SJCRH30 (cell line): ENCODE results near the gene ZBTB40. TPM values are rescaled to one million over a fixed set of nuclear protein-coding genes. Genes with fewer than 3 reads are reported as not detected.

Source experiments
- DNase-seq, 2 experiments: peaks; one replicate each; pipeline ENCODE4 v3.0.0-alpha.2; 2015 to 2020
- H3K27ac ChIP-seq: fragments of 250-450 bp; sonication (Bioruptor Pico); 2 replicates; pipeline ENCODE4 v1.5.1; 2020; ENCODE audit warnings: mild to moderate bottlenecking, moderate library complexity
- H3K27me3 ChIP-seq: fragments of 250-450 bp; sonication (Bioruptor Pico); 2 replicates; pipeline ENCODE4 v1.5.1; 2020; ENCODE audit warnings: mild to moderate bottlenecking, moderate library complexity
- H3K36me3 ChIP-seq: fragments of 250-450 bp; sonication (Bioruptor Pico); 2 replicates; pipeline ENCODE4 v1.5.1; 2020; ENCODE audit warnings: mild to moderate bottlenecking, moderate library complexity
- H3K4me1 ChIP-seq: fragments of 250-450 bp; sonication (Bioruptor Pico); 2 replicates; pipeline ENCODE4 v1.5.1; 2020; ENCODE audit warnings: mild to moderate bottlenecking, moderate library complexity
- H3K4me3 ChIP-seq: fragments of 250-450 bp; sonication (Bioruptor Pico); 2 replicates; pipeline ENCODE4 v1.5.1; 2020; ENCODE audit warnings: mild to moderate bottlenecking, moderate library complexity
- H3K9me3 ChIP-seq: fragments of 250-450 bp; sonication (Bioruptor Pico); replicated peaks from 2 replicates; pipeline ENCODE4 v1.5.1; 2020; ENCODE audit warnings: mild to moderate bottlenecking, moderate library complexity
- total RNA-seq: library from RNA; depleted of rRNA; stranded (reverse); fragments of >200 nt; shearing (Covaris generic); gene quantifications from 2 replicates; pipeline ENCODE4 v1.2.3, GENCODE V29; 2014

ZBTB40 gene
- total RNA-seq, 1 experiment from 2014 or later, result 20.6 TPM

DNA sequence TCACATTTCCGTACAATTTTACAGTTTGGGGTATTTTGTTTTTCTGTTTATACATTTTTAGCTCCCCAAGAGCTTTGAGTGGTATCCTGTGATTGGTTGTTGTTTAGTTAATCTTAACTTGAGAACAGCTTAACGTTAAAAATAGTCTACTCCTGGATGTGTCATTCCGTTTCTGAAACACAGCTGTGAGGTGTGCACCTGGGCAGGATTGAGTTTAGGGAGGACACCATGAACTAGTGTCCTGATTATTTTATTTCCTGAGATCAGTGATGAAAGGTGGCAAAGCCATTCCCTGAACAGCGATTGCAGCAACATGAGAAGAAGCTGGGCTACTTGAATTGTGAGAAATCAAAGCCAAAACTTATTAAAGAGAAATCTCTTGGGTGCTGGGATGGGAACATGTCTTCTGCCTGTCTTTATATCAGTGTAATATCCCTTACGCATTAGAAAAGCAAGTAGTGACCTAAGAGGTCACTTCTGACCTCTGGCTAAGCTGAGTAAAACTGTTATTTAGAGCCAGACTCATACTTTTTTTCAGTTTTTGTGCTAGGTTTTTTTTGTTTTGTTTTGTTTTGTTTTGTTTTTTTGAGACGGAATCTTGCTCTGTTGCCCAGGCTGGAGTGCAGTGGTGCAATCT, 43.4 kb downstream of the ZBTB40 start:
- Histone ChIP-seq H3K27ac (no peak overlapping the region), H3K27me3 (no peaks in the 10 kb centered on the region), H3K36me3 (peaks cover 4% of the 10 kb centered on the region; the same call in 1 of the 2 replicates), H3K4me3 (no peak overlapping the region), H3K4me1 (peaks cover 13% of the 10 kb centered on the region), H3K9me3 (no peaks in the 10 kb centered on the region)
- DNase-seq, result no peak

DNA sequence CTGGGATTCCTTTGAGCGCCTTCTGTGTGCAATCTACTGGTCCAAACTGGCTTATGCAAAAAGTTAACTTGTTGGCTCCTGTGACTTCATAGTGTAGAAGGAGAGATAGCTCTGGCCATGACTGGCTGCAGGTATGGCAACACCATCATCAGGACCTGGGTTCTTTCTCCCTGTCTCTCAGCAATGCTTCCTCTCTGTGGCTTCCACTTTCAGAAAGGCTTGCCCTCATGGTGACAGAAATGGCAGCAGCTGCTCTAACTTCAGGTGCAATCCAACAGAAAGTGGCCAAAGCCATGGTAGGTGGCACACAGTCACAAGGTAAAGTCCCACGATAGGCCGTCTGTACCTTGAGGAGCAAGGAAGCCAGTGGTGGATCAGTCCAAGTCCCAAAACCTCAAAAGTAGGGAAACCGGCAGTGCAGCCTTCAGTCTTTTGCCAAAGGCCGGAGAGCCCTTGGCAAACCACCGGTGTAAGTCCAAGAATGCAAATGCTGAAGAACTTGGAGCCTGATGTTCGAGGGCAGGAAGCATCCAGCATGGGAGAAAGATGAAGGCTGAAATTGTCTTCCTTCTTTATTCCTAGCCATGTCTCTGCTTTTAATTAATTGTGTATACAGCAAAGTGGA, 45.0 kb downstream of the ZBTB40 start:
- no peak overlapping the region for H3K4me3 ChIP-seq
- peaks cover 4% of the 10 kb centered on the region; the same call in 1 of the 2 replicates for H3K36me3 ChIP-seq
- H3K9me3 ChIP-seq, result no peaks in the 10 kb centered on the region
- H3K27me3 ChIP-seq, result no peaks in the 10 kb centered on the region
- H3K27ac ChIP-seq, result no peak overlapping the region
- no peak for DNase-seq
- H3K4me1 ChIP-seq, result peaks cover 27% of the 10 kb centered on the region

DNA sequence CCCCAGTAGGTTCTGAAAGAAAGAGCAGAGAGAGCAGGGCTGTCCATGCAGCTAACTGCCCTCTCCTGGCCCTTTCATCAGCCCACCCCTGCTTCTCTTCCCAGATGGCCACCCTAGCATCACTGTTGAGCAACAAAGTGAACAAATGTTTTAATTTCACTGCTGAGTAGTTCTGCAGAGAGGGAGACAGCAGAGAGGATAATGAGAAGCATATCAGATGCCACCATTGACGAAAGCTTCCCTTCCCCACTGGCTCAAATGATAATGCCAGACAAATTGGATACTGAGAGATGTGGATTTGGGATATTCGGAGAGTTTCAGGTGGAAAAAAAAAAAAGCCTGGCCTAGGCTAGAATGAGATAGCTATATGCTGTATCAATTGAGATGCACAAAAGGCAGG, 46.8 kb downstream of the ZBTB40 start:
- Histone ChIP-seq H3K27ac (no peak overlapping the region), H3K9me3 (no peaks in the 10 kb centered on the region)

DNA sequence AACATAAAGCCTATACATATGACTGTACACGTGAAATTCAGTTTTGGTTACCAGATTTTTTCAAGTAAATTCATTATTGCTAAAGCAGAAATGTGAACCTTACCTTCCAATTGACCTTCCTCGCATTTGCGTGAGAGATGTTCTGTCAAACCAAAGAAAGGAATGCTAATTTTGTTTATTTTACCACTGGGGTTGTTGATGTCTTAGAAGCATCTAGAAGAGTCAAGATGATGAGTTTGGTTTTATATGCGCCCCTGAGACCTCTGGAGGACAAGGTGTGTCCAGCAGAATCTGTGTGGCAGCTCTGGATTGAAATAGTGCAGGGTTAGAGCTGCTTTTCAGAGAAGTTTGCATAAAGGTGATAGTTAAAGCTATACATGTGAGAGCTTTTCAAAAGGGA, 48.4 kb downstream of the ZBTB40 start:
- Histone ChIP-seq H3K27me3 (no peaks in the 10 kb centered on the region), H3K27ac (no peak overlapping the region; the same call in 1 of the 2 replicates), H3K4me3 (no peak overlapping the region), H3K36me3 (no peaks in the 10 kb centered on the region), H3K4me1 (peaks cover 36% of the 10 kb centered on the region), H3K9me3 (no peaks in the 10 kb centered on the region)
- no peak for DNase-seq

More for the DNA sequence above, 46.8 kb downstream of the ZBTB40 start:
- Histone ChIP-seq H3K4me3 (no peak overlapping the region), H3K36me3 (0 out of 2 replicates have a peak, but pooled peaks cover under 1% of the 10 kb centered on the region), H3K27me3 (no peaks in the 10 kb centered on the region), H3K4me1 (peaks cover 27% of the 10 kb centered on the region)
- no peak for DNase-seq

DNA sequence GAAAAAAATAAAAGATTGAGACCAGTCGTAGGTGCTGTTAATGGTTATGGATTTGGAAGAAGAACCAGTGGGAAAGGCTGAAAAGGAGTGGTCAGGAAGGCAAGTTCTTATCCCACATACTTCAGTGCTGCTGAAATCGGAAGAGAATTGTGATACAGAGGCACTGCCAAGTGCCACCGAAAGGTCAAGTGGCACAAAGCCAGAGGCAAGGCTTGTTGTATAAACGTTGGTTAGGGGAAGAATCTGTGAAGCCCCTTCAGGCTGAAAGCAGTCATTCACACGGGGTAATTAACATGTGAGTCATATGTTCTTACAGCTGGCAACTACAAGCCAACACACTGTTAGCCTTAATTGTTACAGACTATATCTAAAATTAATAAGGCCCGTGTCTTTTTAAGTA, 48.8 kb downstream of the ZBTB40 start:
- H3K27ac ChIP-seq, result peak overlapping the region; percentile 28
- DNase-seq, result peak; percentile 91 to 95
- no peaks in the 10 kb centered on the region for H3K36me3 ChIP-seq
- no peaks in the 10 kb centered on the region for H3K27me3 ChIP-seq
- H3K9me3 ChIP-seq, result no peaks in the 10 kb centered on the region
- H3K4me1 ChIP-seq, result peaks cover 36% of the 10 kb centered on the region
- H3K4me3 ChIP-seq, result no peak overlapping the region

DNA sequence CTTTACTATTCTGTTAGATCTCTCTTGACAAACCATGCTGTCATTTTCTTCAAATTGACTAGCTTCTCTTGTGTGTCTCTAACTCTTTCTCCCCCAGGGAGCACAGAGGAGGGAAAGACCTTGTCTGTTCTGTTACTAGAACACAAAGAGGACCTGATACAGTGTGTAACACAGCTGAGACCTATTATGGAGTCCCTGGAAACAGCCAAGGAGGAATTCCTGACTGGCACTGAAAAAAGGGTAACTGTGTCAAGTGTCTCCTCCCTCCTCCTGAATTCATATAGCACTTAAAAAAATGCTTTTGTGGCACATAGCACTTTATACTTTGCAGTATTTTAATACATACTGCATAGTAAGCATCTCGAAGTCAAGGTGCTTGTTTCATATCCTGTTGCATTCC, 50.6 kb downstream of the ZBTB40 start:
- Histone ChIP-seq H3K36me3 (peaks cover 6% of the 10 kb centered on the region), H3K4me1 (peaks cover 36% of the 10 kb centered on the region), H3K4me3 (no peak overlapping the region)

DNA sequence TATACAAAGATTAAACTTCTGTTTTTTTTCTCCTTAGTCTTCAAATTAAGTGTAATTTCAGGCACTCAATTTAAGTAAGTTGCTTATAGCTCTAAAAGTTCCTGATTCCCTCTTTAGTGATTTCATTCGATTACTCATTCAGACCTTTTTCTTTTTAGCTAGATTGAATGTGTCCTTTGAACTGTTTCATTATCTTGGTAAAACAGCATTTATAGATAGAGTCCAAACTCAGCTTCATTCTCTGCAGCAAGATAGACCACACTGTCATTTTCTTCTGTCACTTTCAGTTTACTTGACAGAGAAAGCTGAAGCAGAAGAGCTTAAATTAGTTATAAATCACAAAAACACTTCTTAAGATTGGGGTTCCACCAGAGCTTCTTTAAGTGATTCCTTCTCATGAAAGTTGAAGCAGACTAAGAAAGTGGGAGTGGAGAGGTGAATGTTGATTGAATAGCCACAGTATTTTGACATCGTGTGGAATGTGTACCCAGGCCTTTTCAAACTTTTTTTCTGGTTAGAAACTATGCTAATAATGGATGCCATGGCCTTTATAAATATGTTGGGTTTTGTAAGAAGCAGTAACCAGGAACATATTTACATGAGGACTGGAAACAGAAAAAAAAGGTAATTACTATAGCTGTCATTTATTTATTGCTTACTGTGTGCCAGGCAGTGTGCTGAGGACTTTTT, 52.2 kb downstream of the ZBTB40 start:
- H3K27me3 ChIP-seq, result no peaks in the 10 kb centered on the region
- peaks cover 6% of the 10 kb centered on the region for H3K36me3 ChIP-seq
- DNase-seq, result no peak
- H3K9me3 ChIP-seq, result no peaks in the 10 kb centered on the region
- no peak overlapping the region for H3K27ac ChIP-seq
- H3K4me1 ChIP-seq, result peaks cover 41% of the 10 kb centered on the region
- H3K4me3 ChIP-seq, result no peak overlapping the region

More for the DNA sequence above, 50.6 kb downstream of the ZBTB40 start:
- H3K9me3 ChIP-seq, result no peaks in the 10 kb centered on the region
- H3K27ac ChIP-seq, result no peak overlapping the region
- no peaks in the 10 kb centered on the region for H3K27me3 ChIP-seq
- no peak for DNase-seq

DNA sequence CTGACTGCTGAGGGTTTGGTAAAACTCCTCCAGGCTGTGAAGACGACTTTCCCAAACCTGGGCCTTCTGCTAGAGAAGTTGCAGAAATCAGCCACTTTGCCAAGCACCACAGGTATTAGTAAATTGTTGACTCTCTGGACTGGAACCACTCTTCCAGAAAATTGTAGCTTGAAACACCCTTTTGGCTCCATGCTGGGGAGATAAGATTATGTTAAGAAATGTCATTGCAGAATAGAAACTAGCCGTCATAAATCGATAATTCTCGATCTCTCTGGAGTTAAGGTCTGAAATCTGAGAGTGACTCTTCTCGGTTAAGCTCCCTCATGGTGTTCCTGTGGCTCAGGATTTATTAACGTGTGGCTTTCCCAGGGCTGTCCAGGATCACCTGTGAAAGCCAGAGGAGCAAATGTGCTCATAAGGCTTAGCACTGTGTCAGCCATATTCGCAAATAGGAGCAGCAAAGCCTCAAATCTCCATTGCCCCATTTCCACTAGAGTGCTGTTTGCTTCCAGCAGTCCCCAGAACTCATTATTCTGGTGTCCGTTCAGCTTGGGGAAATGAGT, 54.6 kb downstream of the ZBTB40 start:
- Histone ChIP-seq H3K4me3 (no peak overlapping the region), H3K27ac (no peak overlapping the region), H3K27me3 (no peaks in the 10 kb centered on the region), H3K36me3 (peaks cover 11% of the 10 kb centered on the region), H3K9me3 (no peaks in the 10 kb centered on the region), H3K4me1 (peaks cover 20% of the 10 kb centered on the region)
- no peak for DNase-seq

DNA sequence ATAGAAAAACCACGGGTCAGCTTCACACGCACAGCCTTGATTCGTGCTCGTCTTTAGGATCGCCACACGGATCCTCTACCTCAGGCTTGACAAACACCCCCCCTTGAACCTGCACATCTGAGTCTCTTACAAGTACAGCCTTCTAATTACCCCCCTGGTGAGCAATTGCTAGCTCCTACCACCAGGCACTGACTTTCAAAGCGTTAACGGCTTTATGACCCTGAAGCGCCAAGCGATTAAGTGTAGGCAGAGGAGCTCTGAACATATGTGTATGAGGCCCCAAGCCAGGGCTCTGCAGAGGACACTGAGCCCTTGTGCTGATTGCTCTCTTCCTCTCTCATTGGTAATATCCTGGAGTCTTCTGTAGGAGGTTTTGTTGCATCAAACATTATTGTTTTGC, 55.9 kb downstream of the ZBTB40 start:
- Histone ChIP-seq H3K36me3 (peaks cover 16% of the 10 kb centered on the region), H3K4me3 (no peak overlapping the region), H3K4me1 (peaks cover 17% of the 10 kb centered on the region; the same call in 1 of the 2 replicates), H3K9me3 (no peaks in the 10 kb centered on the region), H3K27me3 (no peaks in the 10 kb centered on the region), H3K27ac (no peak overlapping the region)
- DNase-seq, result no peak

DNA sequence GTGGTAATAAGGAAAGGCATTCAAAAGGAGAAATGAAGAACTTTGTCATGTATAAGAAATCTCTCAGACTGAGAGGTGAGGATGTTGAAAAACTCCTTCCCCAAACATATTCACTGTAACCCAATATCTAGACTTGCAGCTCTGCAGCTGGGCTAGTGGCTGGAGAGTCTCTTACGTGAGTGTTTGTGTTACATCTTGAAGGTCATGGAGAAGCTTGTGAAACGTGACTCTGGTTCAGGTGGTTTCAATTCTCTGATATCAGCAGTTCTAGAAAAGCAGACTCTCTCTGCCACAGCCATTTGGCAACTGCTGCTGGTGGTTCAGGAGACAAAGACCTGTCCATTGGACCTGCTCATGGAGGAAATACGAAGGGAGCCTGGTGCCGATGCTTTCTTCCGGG, 56.7 kb downstream of the ZBTB40 start:
- Histone ChIP-seq H3K4me3 (no peak overlapping the region), H3K9me3 (no peaks in the 10 kb centered on the region), H3K27me3 (no peaks in the 10 kb centered on the region), H3K36me3 (peaks cover 20% of the 10 kb centered on the region), H3K27ac (no peak overlapping the region), H3K4me1 (peaks cover 17% of the 10 kb centered on the region; the same call in 1 of the 2 replicates)
- no peak for DNase-seq

DNA sequence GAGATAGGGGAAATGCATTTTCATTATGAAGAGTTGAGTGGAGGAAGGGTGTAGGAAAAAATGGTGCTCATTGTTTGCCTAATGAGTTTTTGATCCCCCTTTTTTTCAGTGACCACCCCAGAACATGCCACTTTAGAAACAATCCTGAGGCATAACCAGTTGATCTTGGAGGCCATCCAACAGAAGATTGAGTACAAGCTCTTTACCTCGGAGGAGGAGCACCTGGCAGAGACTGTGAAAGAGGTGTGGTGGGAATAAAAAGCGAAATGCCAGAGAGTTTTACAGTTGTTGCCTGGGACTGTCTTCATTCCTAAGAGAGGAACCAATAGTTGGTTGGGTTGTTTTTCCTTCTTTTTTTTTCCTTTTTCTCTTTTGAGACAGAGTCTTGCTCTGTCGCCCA, 57.3 kb downstream of the ZBTB40 start:
- Histone ChIP-seq H3K36me3 (peaks cover 20% of the 10 kb centered on the region), H3K9me3 (no peaks in the 10 kb centered on the region), H3K27me3 (no peaks in the 10 kb centered on the region), H3K4me3 (no peak overlapping the region), H3K4me1 (peaks cover 14% of the 10 kb centered on the region; the same call in 1 of the 2 replicates), H3K27ac (no peak overlapping the region)
- DNase-seq, result peak in 1 of 2 experiments; percentile 67

DNA sequence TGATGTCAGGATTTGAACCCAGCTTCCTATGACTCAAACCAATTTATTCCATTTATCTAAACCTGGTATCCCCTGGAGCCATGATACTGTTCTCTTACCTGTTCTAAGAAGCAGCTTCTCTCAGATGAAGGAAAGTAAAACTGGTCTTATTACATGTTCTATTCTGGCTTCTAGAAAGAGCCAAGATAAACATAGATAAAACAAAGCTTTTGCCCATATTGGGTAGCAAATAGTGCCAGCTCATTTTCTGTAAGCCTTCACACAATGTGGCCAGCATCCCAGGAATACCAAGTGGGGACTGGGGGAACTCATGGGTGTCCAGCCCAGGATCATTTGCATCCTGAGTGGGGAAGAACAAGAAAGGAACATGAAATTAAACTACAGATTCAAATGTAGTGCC, 58.2 kb downstream of the ZBTB40 start:
- no peak overlapping the region for H3K4me3 ChIP-seq
- H3K36me3 ChIP-seq, result peaks cover 21% of the 10 kb centered on the region
- H3K27ac ChIP-seq, result no peak overlapping the region
- DNase-seq, result no peak
- H3K4me1 ChIP-seq, result peaks cover 8% of the 10 kb centered on the region; the same call in 1 of the 2 replicates
- no peaks in the 10 kb centered on the region for H3K9me3 ChIP-seq
- no peaks in the 10 kb centered on the region for H3K27me3 ChIP-seq

DNA sequence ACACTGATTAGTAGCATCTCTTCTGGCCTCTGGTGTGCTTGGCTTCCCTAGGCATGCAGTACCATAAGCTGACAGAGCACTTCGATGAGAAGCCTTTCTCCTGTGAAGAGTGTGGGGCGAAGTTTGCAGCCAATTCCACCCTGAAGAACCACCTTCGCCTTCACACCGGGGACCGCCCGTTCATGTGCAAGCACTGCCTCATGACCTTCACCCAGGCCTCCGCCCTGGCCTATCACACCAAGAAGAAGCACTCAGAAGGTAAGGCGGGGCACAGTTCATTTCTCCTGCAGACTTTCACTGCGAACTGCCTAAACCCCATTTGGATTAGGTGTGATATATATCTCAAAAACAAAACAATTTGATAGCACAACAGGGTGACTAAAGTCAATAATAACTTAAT, 61.2 kb downstream of the ZBTB40 start:
- Histone ChIP-seq H3K9me3 (no peaks in the 10 kb centered on the region), H3K27ac (no peak overlapping the region), H3K36me3 (peaks cover 29% of the 10 kb centered on the region)

DNA sequence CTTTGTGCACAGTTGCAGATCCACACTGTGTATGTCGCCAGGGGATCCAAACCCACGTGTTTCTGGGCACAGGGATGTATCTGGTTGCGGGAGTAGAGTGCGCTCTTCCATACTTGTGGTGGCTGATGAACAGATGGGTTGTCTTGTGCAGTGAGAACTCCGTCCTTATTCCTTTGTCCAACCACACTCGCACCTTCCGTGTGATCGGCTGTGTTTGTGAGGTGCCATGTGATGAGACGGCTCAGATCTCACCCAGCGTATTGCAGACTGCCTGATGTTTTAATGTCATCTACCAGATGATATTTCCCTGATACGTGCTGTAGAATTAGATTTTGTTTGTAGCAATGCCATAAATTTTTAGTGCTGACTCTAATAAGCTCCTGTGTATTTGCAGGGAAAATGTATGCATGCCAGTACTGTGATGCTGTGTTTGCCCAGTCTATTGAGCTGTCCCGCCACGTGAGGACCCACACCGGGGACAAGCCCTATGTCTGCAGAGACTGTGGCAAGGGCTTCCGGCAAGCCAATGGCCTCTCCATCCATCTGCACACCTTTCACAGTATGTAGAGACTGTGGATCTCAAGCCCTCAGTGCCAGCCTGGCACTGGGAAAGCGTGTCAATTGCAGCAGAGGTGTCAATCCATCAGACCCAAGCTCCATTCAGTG, 65.4 kb downstream of the ZBTB40 start:
- H3K27ac ChIP-seq, result no peak overlapping the region
- peaks cover 43% of the 10 kb centered on the region for H3K36me3 ChIP-seq
- DNase-seq, result no peak
- no peaks in the 10 kb centered on the region for H3K4me1 ChIP-seq
- H3K27me3 ChIP-seq, result no peaks in the 10 kb centered on the region
- no peaks in the 10 kb centered on the region for H3K9me3 ChIP-seq
- no peak overlapping the region for H3K4me3 ChIP-seq

More for the DNA sequence above, 61.2 kb downstream of the ZBTB40 start:
- Histone ChIP-seq H3K4me3 (no peak overlapping the region), H3K4me1 (peaks cover 8% of the 10 kb centered on the region; the same call in 1 of the 2 replicates), H3K27me3 (no peaks in the 10 kb centered on the region)
- DNase-seq, result no peak
